SJSA1 (cell line): Measurements from ENCODE around the gene INHBE. TPM values are rescaled to one million over a fixed set of nuclear protein-coding genes. Genes with fewer than 3 reads are reported as not detected.

Source experiments
- DNase-seq, 2 experiments: peaks; one replicate each; pipeline ENCODE4 v3.0.0-alpha.2; 2015 to 2020; ENCODE audit warnings: low spot score in 2 of 2, low read depth in 1 of 2
- H3K27ac ChIP-seq: fragments of 250-450 bp; sonication (Bioruptor Pico); 2 replicates; pipeline ENCODE4 v1.5.1; 2020; ENCODE audit warnings: mild to moderate bottlenecking, moderate library complexity
- H3K27me3 ChIP-seq: fragments of 250-450 bp; sonication (Bioruptor Pico); replicated peaks from 2 replicates; pipeline ENCODE4 v1.5.1; 2020; ENCODE audit warnings: mild to moderate bottlenecking, moderate library complexity
- H3K36me3 ChIP-seq: fragments of 250-450 bp; sonication (Bioruptor Pico); 2 replicates; pipeline ENCODE4 v1.5.1; 2020; ENCODE audit warnings: mild to moderate bottlenecking
- H3K4me1 ChIP-seq: fragments of 250-450 bp; sonication (Bioruptor Pico); replicated peaks from 2 replicates; pipeline ENCODE4 v1.6.1; 2021; ENCODE audit warnings: mild to moderate bottlenecking
- H3K4me3 ChIP-seq: fragments of 250-450 bp; sonication (Bioruptor Pico); 2 replicates; pipeline ENCODE4 v1.5.1; 2020; ENCODE audit warnings: mild to moderate bottlenecking
- H3K9me3 ChIP-seq: fragments of 250-450 bp; sonication (Bioruptor Pico); replicated peaks from 2 replicates; pipeline ENCODE4 v1.5.1; 2020; ENCODE audit warnings: mild to moderate bottlenecking
- total RNA-seq: library from RNA; depleted of rRNA; stranded (reverse); fragments of >200 nt; shearing (Covaris generic); gene quantifications from 2 replicates; pipeline ENCODE4 v1.2.3, GENCODE V29; 2014

Gene INHBE
- total RNA-seq, 1 experiment from 2014 or later, result 2.2 TPM

DNA sequence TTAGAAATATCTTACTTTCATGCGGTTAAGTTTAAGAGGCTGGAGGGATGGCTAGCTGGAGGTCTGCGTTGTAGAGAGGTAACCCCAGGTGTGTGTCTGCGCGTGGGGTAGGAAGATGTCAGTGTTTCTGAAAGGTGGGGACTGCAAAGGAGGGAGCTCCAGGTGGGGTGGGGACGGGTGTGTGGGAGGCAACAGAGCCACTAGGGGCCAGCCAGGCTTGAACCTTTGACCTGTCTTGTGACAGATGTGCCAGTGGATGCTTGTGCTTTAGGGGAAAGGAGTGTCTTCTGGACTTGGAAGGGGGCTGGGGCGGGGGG is 5.3 kb downstream of the INHBE start:
- H3K9me3 ChIP-seq, result no peaks in the 10 kb centered on the region
- H3K27ac ChIP-seq, result peak overlapping the region; percentile 92
- no peaks in the 10 kb centered on the region for H3K27me3 ChIP-seq
- peaks cover 60% of the 10 kb centered on the region for H3K4me1 ChIP-seq
- DNase-seq, result no peak
- H3K36me3 ChIP-seq, result peaks cover 68% of the 10 kb centered on the region
- H3K4me3 ChIP-seq, result peak overlapping the region; percentile 50

DNA sequence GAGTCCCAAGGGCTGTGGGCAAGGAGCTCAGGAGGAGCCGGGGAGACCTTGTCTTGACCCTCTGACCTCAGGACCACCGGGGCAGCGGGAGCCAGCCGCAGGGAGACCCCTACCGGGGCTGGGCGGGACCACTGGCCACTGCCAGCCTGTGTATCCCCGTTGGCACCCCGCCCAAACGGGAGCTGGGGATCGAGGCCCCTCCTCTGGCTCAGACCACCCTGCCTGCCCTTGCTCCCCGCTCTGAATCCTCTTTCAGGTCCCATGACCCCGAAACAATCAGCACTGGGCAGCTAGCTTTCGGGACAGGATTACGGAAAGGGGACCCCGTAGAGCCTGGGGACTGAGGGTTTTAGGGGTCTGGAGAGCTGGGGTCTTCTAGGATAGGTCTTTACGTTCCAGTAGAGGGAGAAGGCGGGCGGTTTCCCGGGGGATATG is 5.8 kb downstream of the INHBE start:
- no peaks in the 10 kb centered on the region for H3K27me3 ChIP-seq

DNA sequence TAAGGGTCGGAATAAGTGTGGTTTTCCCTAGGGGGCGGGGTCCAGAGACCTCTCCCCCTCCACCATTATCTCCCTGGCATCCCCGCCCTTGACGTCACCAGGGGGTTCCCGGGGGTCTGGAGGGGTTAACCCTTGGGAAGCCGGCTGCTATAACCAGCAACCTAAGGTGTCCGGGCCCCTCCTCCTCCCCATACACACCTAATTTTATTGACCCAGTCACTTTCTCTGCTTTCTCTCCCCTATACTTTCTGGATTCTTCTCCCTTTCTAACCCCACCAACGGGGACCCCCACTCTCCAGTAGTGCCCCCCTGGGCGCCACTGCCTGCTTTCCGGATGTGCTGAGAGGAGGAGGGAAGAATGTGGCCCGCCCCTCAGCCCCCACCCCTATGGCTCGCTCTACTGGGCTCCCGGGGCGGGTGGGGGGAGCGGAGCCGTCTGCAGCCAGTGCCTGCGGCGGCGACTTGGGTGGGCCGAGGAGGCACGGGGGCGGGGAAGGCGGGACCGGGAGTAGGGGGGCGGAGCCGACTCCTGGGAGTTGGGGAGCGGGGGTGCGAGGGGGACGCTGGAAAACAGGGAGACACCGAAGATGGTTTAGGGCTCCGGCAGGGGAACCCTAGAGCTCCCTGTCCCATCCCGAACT is 6.3 kb downstream of the INHBE start:
- Histone ChIP-seq H3K27ac (peak overlapping the region; percentile 92), H3K9me3 (no peaks in the 10 kb centered on the region), H3K27me3 (no peaks in the 10 kb centered on the region), H3K36me3 (peaks cover 68% of the 10 kb centered on the region), H3K4me1 (peaks cover 55% of the 10 kb centered on the region), H3K4me3 (peak overlapping the region; percentile 50)
- DNase-seq, result peak in 1 of 2 experiments; percentile 100

More for the DNA sequence above, 5.8 kb downstream of the INHBE start:
- peak overlapping the region; percentile 92 for H3K27ac ChIP-seq
- no peaks in the 10 kb centered on the region for H3K9me3 ChIP-seq
- H3K4me3 ChIP-seq, result peak overlapping the region; percentile 50
- H3K4me1 ChIP-seq, result peaks cover 60% of the 10 kb centered on the region
- peaks cover 68% of the 10 kb centered on the region for H3K36me3 ChIP-seq
- DNase-seq, result peak in 1 of 2 experiments; percentile 100

DNA sequence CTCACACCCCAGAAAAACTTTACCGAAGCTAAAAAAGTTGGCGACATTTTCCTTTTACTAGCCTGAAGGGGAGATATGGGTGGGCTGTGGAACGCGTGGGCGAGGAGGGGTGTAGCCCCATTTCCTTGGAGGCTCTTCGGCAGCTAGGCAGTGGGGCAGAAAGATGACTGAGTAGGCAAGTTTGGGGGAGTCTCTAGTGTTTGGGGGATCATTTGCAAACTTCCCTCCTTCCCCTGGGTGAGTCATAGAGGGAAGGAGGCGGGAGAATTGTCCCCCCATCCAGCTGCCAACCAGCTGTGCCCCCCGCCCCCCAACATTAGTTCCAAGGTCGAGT is 6.8 kb downstream of the INHBE start:
- Histone ChIP-seq H3K27ac (peak overlapping the region; percentile 92), H3K9me3 (no peaks in the 10 kb centered on the region), H3K27me3 (no peaks in the 10 kb centered on the region), H3K36me3 (peaks cover 68% of the 10 kb centered on the region), H3K4me1 (peaks cover 51% of the 10 kb centered on the region), H3K4me3 (peak overlapping the region; percentile 50)
- DNase-seq, result no peak

DNA sequence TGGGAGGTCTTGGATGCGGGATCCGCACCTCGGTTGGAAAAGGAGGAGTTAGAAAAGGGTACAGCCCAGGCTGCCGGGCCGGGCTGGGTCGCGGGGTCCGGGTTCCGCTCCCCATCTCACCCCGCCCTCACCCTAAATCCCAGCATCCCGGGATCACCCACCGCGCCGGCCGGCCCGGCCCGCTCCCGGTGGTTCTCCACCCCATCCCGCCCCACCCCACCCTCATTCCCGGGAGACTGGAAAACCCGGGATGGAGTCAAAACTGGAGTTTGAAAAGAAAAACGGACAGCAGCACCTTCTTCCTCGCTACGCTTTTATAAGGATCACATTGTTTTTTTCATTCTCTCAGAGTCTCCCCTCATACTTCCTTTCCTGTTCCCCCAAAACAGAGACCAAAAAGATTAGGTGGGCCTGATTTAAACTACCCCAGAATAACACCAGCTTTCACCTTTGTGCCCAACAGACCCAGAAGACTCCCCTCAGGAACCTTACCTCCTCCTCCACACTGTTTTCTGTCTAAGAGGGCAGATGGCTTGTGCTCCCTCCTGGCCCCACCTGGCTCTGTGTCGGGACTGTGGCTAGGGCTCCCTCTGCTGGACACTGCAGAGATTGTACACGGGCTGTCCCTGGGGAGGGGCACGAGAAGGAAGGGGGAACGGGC is 7.3 kb downstream of the INHBE start:
- H3K27ac ChIP-seq, result peak overlapping the region; percentile 92
- H3K9me3 ChIP-seq, result no peaks in the 10 kb centered on the region
- peaks cover 47% of the 10 kb centered on the region for H3K4me1 ChIP-seq
- H3K36me3 ChIP-seq, result peaks cover 68% of the 10 kb centered on the region
- DNase-seq, result peak in 1 of 2 experiments; percentile 100
- H3K4me3 ChIP-seq, result peak overlapping the region; percentile 50
- H3K27me3 ChIP-seq, result no peaks in the 10 kb centered on the region

DNA sequence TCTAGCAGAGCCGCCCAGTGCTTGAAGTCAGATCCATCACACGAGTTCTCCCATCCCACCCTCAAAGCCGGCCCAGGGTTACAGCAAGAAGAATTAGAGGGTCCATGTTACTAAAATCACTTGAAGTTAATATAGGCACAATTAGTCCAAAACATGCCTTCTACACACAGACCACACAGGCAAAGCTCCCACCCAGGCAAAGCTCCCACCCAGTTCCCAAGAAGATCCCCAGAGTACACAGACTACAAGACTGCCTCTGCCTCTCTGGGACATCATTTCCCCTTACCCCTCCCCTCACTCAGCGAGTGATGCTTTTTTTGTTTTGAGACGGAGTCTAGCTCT is 7.8 kb downstream of the INHBE start:
- peaks cover 42% of the 10 kb centered on the region for H3K4me1 ChIP-seq
- no peaks in the 10 kb centered on the region for H3K27me3 ChIP-seq
- H3K36me3 ChIP-seq, result peaks cover 70% of the 10 kb centered on the region
- no peaks in the 10 kb centered on the region for H3K9me3 ChIP-seq
- H3K4me3 ChIP-seq, result peak overlapping the region; percentile 50
- no peak overlapping the region for H3K27ac ChIP-seq
- DNase-seq, result no peak

DNA sequence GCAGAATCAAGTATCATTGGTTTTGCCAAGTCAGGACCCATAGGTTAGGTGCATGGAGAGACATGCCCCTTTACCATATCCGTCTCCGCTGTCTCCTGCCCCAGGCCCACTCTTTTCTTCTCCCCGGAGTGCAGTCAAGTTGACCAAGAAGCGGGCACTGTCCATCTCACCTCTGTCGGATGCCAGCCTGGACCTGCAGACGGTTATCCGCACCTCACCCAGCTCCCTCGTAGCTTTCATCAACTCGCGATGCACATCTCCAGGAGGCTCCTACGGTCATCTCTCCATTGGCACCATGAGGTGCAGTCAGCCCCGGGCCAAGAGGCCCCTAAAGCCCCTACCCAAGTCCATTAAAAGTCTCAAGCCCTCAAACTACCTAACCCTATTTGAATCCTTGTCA is 9.5 kb downstream of the INHBE start:
- Histone ChIP-seq H3K4me1 (peaks cover 27% of the 10 kb centered on the region), H3K36me3 (peaks cover 75% of the 10 kb centered on the region), H3K27me3 (no peaks in the 10 kb centered on the region), H3K9me3 (no peaks in the 10 kb centered on the region), H3K4me3 (no peak overlapping the region), H3K27ac (no peak overlapping the region)
- DNase-seq, result peak; percentile 69 to 96

DNA sequence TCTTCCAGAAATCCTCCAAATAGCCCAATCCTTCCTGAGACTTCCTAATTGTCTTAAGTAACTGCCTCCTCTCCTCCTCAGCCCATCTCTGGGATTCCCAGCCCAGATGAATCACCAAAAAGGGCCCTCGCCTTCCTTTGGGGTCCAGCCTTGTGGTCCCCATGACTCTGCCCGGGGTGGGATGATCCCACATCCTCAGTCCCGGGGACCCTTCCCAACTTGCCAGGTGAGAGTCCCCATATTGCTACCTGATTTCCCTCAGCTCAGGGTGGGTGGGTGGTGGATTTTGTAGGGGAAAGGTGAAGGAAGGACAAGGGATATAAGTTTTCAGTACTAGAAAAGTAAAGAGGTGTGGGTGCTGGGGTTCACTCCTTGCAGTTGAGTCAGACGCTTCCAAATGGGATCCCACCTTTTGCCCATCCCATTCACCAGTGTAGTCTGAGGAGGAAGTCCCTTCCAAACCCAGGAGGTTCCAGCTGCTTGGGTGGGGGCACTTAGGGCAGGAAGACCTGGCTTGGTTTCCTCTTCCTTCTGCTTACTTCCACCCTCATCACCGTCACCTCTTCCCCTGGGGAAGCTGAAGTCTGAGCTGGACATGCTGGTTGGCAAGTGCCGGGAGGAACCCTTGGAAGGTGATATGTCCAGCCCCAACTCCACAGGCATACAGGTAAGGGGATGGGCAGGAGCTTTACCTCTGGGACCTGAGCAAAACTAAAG is 10.1 kb downstream of the INHBE start:
- Histone ChIP-seq H3K4me1 (peaks cover 27% of the 10 kb centered on the region), H3K27me3 (no peaks in the 10 kb centered on the region), H3K27ac (no peak overlapping the region), H3K4me3 (no peak overlapping the region), H3K36me3 (peaks cover 81% of the 10 kb centered on the region), H3K9me3 (0 out of 2 replicates have a peak, but pooled peaks cover 3% of the 10 kb centered on the region)
- DNase-seq, result peak; percentile 73 to 96

DNA sequence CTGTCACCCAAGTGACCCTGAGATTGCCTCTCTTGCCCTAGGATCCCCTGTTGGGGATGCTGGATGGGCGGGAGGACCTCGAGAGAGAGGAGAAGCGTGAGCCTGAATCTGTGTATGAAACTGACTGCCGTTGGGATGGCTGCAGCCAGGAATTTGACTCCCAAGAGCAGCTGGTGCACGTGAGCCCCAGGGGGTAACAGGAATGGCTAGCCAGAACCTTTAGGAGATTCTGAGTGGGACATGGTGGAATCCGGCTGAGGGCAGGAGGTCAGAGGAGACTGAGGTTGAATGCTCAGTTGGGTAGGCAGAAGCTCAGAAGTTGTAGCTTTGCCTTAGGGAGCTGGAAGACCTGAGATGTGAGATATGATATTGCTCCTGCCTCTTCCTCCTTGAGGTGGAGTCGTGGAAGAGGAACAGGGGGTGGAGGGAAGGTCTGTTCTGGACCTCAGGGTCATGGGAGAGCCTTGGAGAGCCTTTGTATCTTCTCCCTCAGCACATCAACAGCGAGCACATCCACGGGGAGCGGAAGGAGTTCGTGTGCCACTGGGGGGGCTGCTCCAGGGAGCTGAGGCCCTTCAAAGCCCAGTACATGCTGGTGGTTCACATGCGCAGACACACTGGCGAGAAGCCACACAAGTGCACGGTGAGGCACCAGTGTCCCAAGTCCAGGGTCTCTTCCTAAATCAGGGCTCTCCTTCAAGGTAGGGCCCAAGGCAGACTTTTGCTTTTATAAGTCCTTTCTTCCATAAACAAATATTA is 10.8 kb downstream of the INHBE start:
- Histone ChIP-seq H3K27me3 (no peaks in the 10 kb centered on the region), H3K27ac (no peak overlapping the region), H3K4me3 (no peak overlapping the region), H3K4me1 (peaks cover 20% of the 10 kb centered on the region), H3K9me3 (0 out of 2 replicates have a peak, but pooled peaks cover 3% of the 10 kb centered on the region), H3K36me3 (peaks cover 86% of the 10 kb centered on the region)
- DNase-seq, result peak; percentile 75 to 94

DNA sequence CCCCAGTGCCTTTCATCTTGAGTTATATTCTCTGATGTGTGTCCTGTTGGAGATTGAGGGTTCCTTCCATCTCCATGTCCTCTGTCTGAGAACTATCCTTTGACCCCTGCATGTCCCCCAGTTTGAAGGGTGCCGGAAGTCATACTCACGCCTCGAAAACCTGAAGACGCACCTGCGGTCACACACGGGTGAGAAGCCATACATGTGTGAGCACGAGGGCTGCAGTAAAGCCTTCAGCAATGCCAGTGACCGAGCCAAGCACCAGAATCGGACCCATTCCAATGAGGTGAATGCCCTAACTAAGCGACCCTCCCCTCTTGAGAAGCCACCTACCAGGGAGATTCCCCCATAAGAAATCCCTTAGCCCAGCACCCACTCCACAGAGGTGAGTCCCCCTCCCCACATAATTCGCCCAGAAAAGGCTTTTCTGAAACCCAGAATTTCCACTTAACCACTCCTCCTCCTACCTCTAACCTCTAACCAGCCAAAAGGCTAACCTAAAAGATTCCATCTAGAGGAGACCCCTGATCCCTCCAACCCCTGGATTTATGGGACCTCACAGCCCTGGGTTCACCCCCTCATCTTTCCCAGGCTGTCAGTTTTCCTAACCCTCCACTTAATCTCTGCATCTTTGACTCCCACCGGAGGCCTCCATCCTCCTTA is 12.2 kb downstream of the INHBE start:
- no peak overlapping the region for H3K4me3 ChIP-seq
- peak; percentile 70 to 95 for DNase-seq
- H3K27ac ChIP-seq, result no peak overlapping the region
- peaks cover 10% of the 10 kb centered on the region for H3K4me1 ChIP-seq
- peaks cover 3% of the 10 kb centered on the region; the same call in 1 of the 2 replicates for H3K9me3 ChIP-seq
- H3K36me3 ChIP-seq, result peaks cover 96% of the 10 kb centered on the region
- H3K27me3 ChIP-seq, result no peaks in the 10 kb centered on the region

DNA sequence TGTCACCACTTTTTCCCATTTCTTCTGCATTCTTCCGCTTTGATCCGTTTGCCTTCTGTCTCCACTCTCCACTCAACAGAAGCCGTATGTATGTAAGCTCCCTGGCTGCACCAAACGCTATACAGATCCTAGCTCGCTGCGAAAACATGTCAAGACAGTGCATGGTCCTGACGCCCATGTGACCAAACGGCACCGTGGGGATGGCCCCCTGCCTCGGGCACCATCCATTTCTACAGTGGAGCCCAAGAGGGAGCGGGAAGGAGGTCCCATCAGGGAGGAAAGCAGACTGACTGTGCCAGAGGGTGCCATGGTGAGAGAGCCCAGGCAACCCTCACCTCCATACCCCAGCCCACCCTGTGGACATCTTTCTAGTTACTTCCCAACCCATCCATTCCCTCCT is 12.8 kb downstream of the INHBE start:
- no peak overlapping the region for H3K27ac ChIP-seq

DNA sequence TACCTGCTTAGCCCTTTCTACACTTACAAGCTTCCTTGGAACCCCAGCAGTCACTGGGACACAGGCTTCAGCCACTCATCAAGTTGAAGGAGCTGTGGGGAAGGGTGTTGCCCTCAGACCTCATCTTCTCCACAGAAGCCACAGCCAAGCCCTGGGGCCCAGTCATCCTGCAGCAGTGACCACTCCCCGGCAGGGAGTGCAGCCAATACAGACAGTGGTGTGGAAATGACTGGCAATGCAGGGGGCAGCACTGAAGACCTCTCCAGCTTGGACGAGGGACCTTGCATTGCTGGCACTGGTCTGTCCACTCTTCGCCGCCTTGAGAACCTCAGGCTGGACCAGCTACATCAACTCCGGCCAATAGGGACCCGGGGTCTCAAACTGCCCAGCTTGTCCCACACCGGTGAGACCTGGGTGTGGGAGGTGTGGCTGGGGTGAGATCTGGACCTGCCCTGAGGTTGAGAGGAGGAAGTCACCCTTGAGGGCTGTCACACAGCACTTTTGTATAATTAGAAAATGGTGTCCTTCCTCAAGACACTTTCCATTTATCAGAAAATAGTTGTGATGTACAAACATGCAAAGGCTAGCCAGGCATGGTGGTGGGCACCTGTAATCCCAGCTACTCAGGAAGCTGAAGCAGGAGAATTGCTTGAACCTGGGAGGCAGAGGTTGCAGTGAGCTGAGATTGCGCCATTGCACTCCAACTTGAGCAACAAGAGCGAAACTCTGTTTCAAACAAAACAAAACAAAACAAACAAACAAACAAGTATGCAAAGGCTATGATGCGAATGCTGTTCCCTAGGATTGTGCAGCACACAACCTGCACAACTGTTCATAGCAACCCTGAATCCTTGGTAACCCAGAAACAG is 14.4 kb downstream of the INHBE start:
- Histone ChIP-seq H3K27ac (no peak overlapping the region), H3K9me3 (peaks cover 3% of the 10 kb centered on the region; the same call in 1 of the 2 replicates), H3K36me3 (peaks cover 84% of the 10 kb centered on the region), H3K4me3 (no peak overlapping the region), H3K4me1 (no peaks in the 10 kb centered on the region), H3K27me3 (no peaks in the 10 kb centered on the region)
- peak; percentile 76 to 96 for DNase-seq

More for the DNA sequence above, 12.8 kb downstream of the INHBE start:
- Histone ChIP-seq H3K4me1 (peaks cover 4% of the 10 kb centered on the region), H3K36me3 (peaks cover 100% of the 10 kb centered on the region), H3K9me3 (peaks cover 3% of the 10 kb centered on the region; the same call in 1 of the 2 replicates), H3K27me3 (no peaks in the 10 kb centered on the region), H3K4me3 (no peak overlapping the region)
- DNase-seq, result peak; percentile 76 to 96
